HepG2 (cell line): ENCODE results near the gene PAPOLA. TPM values are rescaled to one million over a fixed set of nuclear protein-coding genes. Genes with fewer than 3 reads are reported as not detected.
A peak's percentile ranks its signal among the peaks of the same experiment; 100 is the strongest.

Source experiments
- CC2D1A ChIP-seq: sonication (generic); formaldehyde crosslinking; IDR thresholded peaks from 2 replicates; pipeline ENCODE4 v1.8.1; 2023; ENCODE audit warnings: mild to moderate bottlenecking, missing genetic modification reagents
- ESRRA ChIP-seq: sonication (generic); formaldehyde crosslinking; IDR thresholded peaks from 2 replicates; pipeline ENCODE4 v1.5.1; 2020; ENCODE audit warnings: mild to moderate bottlenecking, low read depth, missing genetic modification reagents
- MEIS2 ChIP-seq: sonication (generic); formaldehyde crosslinking; IDR thresholded peaks from 2 replicates; pipeline ENCODE4 v1.9.0; 2021; ENCODE audit warnings: mild to moderate bottlenecking, missing genetic modification reagents
- NFE2 ChIP-seq: sonication (generic); formaldehyde crosslinking; IDR thresholded peaks from 2 replicates; pipeline ENCODE4 v1.4.0; 2020; ENCODE audit warnings: missing genetic modification reagents
- NR2C2 ChIP-seq: sonication (generic); formaldehyde crosslinking; IDR thresholded peaks from 2 replicates; pipeline ENCODE4 v1.4.0; 2020; ENCODE audit warnings: missing genetic modification reagents, mild to moderate bottlenecking, moderate library complexity, borderline replicate concordance
- PRPF4 ChIP-seq: fragments of 200-400 bp; formaldehyde crosslinking; IDR thresholded peaks from 2 replicates; pipeline ENCODE4 v1.6.1; 2016; ENCODE audit warnings: low read length, low read depth; ENCODE audit not compliant: poor library complexity, severe bottlenecking
- SP1 ChIP-seq, 2 experiments: fragments of 450-650 bp in 1 of 2; sonication (generic) in 1 of 2; formaldehyde crosslinking in 1 of 2; IDR thresholded peaks; 2 replicates each; pipeline versions ENCODE4 v1.4.0 to v1.6.1; 2016 to 2020; ENCODE audit warnings: missing genetic modification reagents in 1 of 2
- TOE1 ChIP-seq: sonication (generic); formaldehyde crosslinking; IDR thresholded peaks from 2 replicates; pipeline ENCODE4 v1.4.0; 2020; ENCODE audit warnings: mild to moderate bottlenecking, missing genetic modification reagents
- ZFAT ChIP-seq: sonication (generic); formaldehyde crosslinking; conservative IDR thresholded peaks from 2 replicates; pipeline ENCODE4 v1.8.1; 2023; ENCODE audit warnings: missing genetic modification reagents, inconsistent platforms
- ZNF121 ChIP-seq: sonication (generic); formaldehyde crosslinking; IDR thresholded peaks from 2 replicates; pipeline ENCODE4 v1.5.0; 2020; ENCODE audit warnings: mild to moderate bottlenecking, missing genetic modification reagents
- ZNF143 ChIP-seq: sonication (generic); formaldehyde crosslinking; IDR thresholded peaks from 2 replicates; pipeline ENCODE4 v1.4.0; 2020; ENCODE audit warnings: missing genetic modification reagents
- ZNF432 ChIP-seq: sonication (generic); formaldehyde crosslinking; IDR thresholded peaks from 2 replicates; pipeline ENCODE4 v1.5.0; 2020; ENCODE audit warnings: missing genetic modification reagents, mild to moderate bottlenecking, borderline replicate concordance
- ZNF589 ChIP-seq: sonication (generic); formaldehyde crosslinking; conservative IDR thresholded peaks from 2 replicates; pipeline ENCODE4 v1.8.0; 2022; ENCODE audit warnings: mild to moderate bottlenecking, moderate library complexity, missing genetic modification reagents
- ZSCAN29 ChIP-seq: sonication (generic); formaldehyde crosslinking; conservative IDR thresholded peaks from 2 replicates; pipeline ENCODE4 v1.4.0; 2020; ENCODE audit warnings: mild to moderate bottlenecking, missing genetic modification reagents
- polyA plus RNA-seq, 8 experiments: library from polyadenylated mRNA; depleted of rRNA in 3 of 8; stranded (reverse) in 7 of 8; unstranded in 1 of 8; fragments of >200 nt; fragmentation: Illumina TruSeq in 4 of 8; extraction: Trizol in 4 of 8; gene quantifications; 2 replicates each; pipeline versions ENCODE4 v1.2.1 to v1.2.3, GENCODE V29; 2011 to 2016; ENCODE audit warnings: low read depth in 4 of 8, missing spikeins in 1 of 8, mixed read lengths in 1 of 8; ENCODE audit not compliant: insufficient read depth in 1 of 8
- total RNA-seq, 5 experiments: library from RNA; depleted of rRNA; stranded (reverse); fragments of >200 nt; fragmentation: Illumina TruSeq; extraction: Trizol; gene quantifications; 2 replicates each; pipeline ENCODE4 v1.2.3, GENCODE V29; 2016; ENCODE audit warnings: low read depth in 1 of 5
- TF ChIP-seq, protein P1 (sequence below): sonication (generic); formaldehyde crosslinking; IDR thresholded peaks from 2 replicates; pipeline ENCODE4 v1.4.0; 2020; ENCODE audit warnings: missing genetic modification reagents
- TF ChIP-seq, protein P2 (sequence below): sonication (generic); formaldehyde crosslinking; conservative IDR thresholded peaks from 2 replicates; pipeline ENCODE4 v1.4.0; 2020; ENCODE audit warnings: missing genetic modification reagents
- TF ChIP-seq, protein P3 (sequence below): sonication (generic); formaldehyde crosslinking; IDR thresholded peaks from 2 replicates; pipeline ENCODE4 v1.8.0; 2022; ENCODE audit warnings: mild to moderate bottlenecking, missing genetic modification reagents, borderline replicate concordance
- TF ChIP-seq, protein P4 (sequence below): sonication (generic); formaldehyde crosslinking; IDR thresholded peaks from 2 replicates; pipeline ENCODE4 v1.4.0; 2020; ENCODE audit warnings: missing genetic modification reagents

Gene PAPOLA
- total and polyA plus RNA-seq, 2 of the 13 experiments (the other 11 are each of a cell fraction or from before 2014, with no cell fraction given), result 103 to 151 TPM

- TF ChIP-seq, protein P1, sequence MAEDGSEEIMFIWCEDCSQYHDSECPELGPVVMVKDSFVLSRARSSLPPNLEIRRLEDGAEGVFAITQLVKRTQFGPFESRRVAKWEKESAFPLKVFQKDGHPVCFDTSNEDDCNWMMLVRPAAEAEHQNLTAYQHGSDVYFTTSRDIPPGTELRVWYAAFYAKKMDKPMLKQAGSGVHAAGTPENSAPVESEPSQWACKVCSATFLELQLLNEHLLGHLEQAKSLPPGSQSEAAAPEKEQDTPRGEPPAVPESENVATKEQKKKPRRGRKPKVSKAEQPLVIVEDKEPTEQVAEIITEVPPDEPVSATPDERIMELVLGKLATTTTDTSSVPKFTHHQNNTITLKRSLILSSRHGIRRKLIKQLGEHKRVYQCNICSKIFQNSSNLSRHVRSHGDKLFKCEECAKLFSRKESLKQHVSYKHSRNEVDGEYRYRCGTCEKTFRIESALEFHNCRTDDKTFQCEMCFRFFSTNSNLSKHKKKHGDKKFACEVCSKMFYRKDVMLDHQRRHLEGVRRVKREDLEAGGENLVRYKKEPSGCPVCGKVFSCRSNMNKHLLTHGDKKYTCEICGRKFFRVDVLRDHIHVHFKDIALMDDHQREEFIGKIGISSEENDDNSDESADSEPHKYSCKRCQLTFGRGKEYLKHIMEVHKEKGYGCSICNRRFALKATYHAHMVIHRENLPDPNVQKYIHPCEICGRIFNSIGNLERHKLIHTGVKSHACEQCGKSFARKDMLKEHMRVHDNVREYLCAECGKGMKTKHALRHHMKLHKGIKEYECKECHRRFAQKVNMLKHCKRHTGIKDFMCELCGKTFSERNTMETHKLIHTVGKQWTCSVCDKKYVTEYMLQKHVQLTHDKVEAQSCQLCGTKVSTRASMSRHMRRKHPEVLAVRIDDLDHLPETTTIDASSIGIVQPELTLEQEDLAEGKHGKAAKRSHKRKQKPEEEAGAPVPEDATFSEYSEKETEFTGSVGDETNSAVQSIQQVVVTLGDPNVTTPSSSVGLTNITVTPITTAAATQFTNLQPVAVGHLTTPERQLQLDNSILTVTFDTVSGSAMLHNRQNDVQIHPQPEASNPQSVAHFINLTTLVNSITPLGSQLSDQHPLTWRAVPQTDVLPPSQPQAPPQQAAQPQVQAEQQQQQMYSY, result no peak
- TF ChIP-seq ZNF121 (no peak), MEIS2 (no peak), ESRRA (CRISPR knock-in tag) (no peak), CC2D1A (CRISPR knock-in tag) (no peak), ZNF143 (CRISPR knock-in tag) (no peak), ZNF432 (CRISPR knock-in tag) (no peak), ZSCAN29 (CRISPR knock-in tag) (0 out of 2 replicates have a peak, but pooled peaks have one; percentile 81), ZNF589 (CRISPR knock-in tag) (no peak), NFE2 (no peak), ZFAT (CRISPR knock-in tag) (no peak), NR2C2 (CRISPR knock-in tag) (peak; percentile 79; the same call in 1 of the 2 replicates), PRPF4 (no peak), TOE1 (CRISPR knock-in tag) (0 out of 2 replicates have a peak, but pooled peaks have one; percentile 33), SP1 (IDR thresholded peaks at IDR 0.05) (no peak), SP1 (CRISPR knock-in tag; IDR thresholded peaks at IDR 0.05) (no peak)
- TF ChIP-seq, protein P2, sequence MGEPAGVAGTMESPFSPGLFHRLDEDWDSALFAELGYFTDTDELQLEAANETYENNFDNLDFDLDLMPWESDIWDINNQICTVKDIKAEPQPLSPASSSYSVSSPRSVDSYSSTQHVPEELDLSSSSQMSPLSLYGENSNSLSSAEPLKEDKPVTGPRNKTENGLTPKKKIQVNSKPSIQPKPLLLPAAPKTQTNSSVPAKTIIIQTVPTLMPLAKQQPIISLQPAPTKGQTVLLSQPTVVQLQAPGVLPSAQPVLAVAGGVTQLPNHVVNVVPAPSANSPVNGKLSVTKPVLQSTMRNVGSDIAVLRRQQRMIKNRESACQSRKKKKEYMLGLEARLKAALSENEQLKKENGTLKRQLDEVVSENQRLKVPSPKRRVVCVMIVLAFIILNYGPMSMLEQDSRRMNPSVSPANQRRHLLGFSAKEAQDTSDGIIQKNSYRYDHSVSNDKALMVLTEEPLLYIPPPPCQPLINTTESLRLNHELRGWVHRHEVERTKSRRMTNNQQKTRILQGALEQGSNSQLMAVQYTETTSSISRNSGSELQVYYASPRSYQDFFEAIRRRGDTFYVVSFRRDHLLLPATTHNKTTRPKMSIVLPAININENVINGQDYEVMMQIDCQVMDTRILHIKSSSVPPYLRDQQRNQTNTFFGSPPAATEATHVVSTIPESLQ (CRISPR knock-in tag), result no peak
- TF ChIP-seq, protein P3, sequence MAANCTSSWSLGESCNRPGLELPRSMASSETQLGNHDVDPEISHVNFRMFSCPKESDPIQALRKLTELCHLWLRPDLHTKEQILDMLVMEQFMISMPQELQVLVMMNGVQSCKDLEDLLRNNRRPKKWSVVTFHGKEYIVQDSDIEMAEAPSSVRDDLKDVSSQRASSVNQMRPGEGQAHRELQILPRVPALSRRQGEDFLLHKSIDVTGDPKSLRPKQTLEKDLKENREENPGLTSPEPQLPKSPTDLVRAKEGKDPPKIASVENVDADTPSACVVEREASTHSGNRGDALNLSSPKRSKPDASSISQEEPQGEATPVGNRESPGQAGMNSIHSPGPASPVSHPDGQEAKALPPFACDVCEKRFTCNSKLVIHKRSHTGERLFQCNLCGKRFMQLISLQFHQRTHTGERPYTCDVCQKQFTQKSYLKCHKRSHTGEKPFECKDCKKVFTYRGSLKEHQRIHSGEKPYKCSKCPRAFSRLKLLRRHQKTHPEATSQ (CRISPR knock-in tag), result peak; percentile 11; the same call in 1 of the 2 replicates
- TF ChIP-seq, protein P4, sequence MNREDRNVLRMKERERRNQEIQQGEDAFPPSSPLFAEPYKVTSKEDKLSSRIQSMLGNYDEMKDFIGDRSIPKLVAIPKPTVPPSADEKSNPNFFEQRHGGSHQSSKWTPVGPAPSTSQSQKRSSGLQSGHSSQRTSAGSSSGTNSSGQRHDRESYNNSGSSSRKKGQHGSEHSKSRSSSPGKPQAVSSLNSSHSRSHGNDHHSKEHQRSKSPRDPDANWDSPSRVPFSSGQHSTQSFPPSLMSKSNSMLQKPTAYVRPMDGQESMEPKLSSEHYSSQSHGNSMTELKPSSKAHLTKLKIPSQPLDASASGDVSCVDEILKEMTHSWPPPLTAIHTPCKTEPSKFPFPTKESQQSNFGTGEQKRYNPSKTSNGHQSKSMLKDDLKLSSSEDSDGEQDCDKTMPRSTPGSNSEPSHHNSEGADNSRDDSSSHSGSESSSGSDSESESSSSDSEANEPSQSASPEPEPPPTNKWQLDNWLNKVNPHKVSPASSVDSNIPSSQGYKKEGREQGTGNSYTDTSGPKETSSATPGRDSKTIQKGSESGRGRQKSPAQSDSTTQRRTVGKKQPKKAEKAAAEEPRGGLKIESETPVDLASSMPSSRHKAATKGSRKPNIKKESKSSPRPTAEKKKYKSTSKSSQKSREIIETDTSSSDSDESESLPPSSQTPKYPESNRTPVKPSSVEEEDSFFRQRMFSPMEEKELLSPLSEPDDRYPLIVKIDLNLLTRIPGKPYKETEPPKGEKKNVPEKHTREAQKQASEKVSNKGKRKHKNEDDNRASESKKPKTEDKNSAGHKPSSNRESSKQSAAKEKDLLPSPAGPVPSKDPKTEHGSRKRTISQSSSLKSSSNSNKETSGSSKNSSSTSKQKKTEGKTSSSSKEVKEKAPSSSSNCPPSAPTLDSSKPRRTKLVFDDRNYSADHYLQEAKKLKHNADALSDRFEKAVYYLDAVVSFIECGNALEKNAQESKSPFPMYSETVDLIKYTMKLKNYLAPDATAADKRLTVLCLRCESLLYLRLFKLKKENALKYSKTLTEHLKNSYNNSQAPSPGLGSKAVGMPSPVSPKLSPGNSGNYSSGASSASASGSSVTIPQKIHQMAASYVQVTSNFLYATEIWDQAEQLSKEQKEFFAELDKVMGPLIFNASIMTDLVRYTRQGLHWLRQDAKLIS, result no peak
Observed at GRCh38 chr14:96461950-96462798, 40.0 kb upstream of the PAPOLA start (continued).
